HUDEP-2 (cell line): ENCODE results near the gene FAM98B.

Experiments
- DNase-seq, 76 experiments: peaks; one replicate each; lab custom pipeline; 2025; ENCODE audit not compliant: unreplicated experiment in 76 of 76; lab: John Stamatoyannopoulos, UW

FAM98B gene

DNA sequence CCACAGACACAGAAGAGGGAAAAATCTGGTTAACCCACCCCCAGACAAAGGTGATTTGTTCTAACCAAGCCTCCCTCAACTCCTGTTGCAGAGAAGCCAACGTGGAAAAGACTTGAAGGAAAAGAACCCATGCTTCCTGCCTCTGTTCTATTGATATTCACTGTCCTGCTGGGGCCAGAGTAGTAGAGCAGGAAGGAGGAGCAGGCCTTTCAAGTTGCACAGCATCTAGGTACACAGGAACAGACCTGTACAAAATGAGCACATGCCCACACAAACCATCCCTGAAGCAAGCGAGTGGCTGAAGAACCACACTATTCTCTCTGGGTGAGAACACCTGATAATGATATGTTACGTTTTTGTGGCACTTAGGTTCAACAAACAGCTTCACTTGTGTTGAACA lies 80.8 kb downstream of the FAM98B start:
- no peak for DNase-seq

DNA sequence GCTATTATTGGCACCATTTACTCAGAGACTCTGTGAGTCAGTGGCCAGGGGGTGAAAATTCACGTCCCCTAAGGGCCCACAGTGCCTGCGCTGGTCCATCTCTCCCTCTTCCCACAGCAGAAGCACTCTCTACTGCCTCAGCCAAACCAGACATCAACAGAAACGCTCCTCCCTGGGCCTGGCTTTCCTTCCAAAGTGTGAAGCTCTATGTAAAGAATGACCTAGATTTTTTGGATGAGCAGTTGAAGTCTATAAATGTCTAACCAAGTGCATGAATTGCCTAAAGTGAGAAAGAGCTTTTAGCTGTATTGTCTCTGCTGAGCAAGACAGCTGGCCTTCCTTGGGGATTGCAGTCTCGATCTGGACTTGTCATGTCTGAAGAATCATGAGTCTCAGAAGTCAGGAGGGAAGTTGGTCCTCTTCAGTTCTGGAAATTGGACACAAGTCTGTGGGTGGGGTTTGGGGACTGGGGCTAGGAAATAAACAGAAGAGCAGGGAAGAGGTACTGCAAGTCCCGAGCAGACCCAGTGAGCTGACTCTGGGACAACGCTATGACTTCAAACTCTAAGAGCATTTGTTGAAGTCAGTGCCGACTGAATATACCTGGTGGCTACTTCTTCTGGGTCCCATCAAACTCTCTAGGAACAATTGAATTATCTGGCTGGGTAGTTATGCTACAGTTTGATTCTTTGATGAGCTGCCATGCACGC lies 81.7 kb downstream of the FAM98B start:
- DNase-seq = no peak

DNA sequence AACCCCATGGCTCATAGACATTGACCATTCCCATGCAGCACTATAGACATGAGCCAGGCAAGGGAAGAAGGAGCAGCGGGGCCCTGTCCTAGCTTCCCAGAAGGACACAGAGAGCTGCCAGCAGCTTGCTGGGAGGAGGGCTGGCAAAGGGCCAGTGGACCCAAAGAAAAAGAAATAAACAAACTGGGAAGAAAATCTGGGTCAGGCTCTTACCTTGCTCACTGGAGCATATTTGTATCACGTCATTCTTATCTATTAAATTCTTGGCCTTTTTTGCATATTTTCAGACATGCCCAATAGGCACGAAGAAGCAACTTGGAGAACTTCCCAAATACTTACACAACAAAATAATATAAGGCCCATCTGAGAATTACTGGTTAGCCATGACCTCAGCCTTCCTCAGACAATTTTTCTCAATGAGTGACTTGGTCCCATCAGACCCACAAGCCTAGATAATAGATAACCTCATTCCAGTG lies 82.3 kb downstream of the FAM98B start:
- no peak for DNase-seq
